GM12875 (cell line): ENCODE measurements around the gene ADRA1B.

Source experiments
- H3K4me3 ChIP-seq: one replicate; pipeline ENCODE4 v1.5.1; 2011; ENCODE audit warnings: low read depth, low read length, control low read depth
- TF ChIP-seq, protein P1 (sequence below): IDR thresholded peaks from 2 replicates; pipeline ENCODE4 v1.5.1; 2011; ENCODE audit warnings: low read depth, mild to moderate bottlenecking, control low read depth, inconsistent platforms, low read length, moderate library complexity, borderline replicate concordance; ENCODE audit not compliant: insufficient read depth

Gene ADRA1B

DNA sequence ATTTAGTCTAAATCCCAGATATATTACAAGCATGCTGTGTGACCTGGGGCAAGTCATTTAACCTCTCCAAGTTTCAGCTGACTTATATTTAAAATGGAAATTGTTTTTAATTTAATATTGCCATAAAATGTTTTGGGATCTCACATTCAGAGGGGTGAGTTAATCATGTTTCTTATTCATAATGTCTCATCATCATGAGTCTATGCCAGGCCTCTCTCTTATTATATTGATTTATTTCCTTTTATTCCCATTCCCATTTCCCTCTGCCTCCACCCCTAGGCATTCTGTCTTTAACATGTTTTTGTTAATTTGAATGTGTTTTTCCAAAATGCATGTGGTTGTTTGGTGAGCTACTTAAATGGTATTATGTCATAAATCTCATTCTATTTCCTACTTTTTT is 53.7 kb downstream of the ADRA1B start:
- H3K4me3 ChIP-seq = no peak overlapping the region
- TF ChIP-seq, protein P1, sequence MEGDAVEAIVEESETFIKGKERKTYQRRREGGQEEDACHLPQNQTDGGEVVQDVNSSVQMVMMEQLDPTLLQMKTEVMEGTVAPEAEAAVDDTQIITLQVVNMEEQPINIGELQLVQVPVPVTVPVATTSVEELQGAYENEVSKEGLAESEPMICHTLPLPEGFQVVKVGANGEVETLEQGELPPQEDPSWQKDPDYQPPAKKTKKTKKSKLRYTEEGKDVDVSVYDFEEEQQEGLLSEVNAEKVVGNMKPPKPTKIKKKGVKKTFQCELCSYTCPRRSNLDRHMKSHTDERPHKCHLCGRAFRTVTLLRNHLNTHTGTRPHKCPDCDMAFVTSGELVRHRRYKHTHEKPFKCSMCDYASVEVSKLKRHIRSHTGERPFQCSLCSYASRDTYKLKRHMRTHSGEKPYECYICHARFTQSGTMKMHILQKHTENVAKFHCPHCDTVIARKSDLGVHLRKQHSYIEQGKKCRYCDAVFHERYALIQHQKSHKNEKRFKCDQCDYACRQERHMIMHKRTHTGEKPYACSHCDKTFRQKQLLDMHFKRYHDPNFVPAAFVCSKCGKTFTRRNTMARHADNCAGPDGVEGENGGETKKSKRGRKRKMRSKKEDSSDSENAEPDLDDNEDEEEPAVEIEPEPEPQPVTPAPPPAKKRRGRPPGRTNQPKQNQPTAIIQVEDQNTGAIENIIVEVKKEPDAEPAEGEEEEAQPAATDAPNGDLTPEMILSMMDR = no peak

DNA sequence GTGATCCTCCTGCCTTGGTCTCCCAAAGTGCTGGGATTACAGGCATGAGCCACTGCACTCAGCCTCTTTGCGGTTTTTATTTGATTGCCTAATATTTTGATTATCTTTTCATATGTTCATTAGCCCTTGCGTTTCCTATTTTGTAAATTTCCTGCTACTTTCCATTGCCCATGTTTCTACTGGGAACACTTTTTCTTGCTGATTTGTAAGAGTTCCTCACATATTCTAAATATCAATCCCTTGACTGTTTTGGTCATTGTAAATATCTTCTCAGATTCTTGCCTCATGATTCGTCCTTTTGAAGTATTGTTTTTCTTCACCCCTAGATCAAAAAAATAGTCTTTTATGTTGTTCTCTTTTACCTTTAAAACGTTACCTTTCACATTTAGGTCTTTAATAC is 54.8 kb downstream of the ADRA1B start:
- TF ChIP-seq, protein P1 = no peak

DNA sequence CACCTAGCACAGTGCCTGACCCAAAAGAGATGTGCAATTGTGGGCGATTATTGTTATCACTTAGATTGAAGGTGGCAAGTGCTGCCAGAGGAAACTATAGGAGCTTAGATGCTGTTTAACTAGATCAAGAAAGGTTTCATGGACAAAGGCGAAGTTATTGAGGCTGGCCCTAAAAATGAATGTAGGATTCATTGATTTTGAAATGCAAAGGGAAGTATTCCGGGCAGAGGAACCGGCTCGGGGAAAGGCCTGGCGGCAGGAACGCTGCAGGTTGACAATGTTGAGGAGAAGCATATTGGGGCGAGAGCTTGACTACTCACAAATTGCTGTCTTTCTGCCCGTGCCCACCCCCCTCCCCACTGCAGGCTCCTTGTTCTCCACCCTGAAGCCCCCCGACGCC is 55.2 kb downstream of the ADRA1B start:
- H3K4me3 ChIP-seq = no peak overlapping the region
- TF ChIP-seq, protein P1 = no peak

More for the DNA sequence above, 54.8 kb downstream of the ADRA1B start:
- no peak overlapping the region for H3K4me3 ChIP-seq

DNA sequence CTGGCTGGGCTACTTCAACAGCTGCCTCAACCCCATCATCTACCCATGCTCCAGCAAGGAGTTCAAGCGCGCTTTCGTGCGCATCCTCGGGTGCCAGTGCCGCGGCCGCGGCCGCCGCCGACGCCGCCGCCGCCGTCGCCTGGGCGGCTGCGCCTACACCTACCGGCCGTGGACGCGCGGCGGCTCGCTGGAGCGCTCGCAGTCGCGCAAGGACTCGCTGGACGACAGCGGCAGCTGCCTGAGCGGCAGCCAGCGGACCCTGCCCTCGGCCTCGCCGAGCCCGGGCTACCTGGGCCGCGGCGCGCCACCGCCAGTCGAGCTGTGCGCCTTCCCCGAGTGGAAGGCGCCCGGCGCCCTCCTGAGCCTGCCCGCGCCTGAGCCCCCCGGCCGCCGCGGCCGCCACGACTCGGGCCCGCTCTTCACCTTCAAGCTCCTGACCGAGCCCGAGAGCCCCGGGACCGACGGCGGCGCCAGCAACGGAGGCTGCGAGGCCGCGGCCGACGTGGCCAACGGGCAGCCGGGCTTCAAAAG is 55.7 kb downstream of the ADRA1B start:
- TF ChIP-seq, protein P1 = no peak
- H3K4me3 ChIP-seq = no peak overlapping the region

DNA sequence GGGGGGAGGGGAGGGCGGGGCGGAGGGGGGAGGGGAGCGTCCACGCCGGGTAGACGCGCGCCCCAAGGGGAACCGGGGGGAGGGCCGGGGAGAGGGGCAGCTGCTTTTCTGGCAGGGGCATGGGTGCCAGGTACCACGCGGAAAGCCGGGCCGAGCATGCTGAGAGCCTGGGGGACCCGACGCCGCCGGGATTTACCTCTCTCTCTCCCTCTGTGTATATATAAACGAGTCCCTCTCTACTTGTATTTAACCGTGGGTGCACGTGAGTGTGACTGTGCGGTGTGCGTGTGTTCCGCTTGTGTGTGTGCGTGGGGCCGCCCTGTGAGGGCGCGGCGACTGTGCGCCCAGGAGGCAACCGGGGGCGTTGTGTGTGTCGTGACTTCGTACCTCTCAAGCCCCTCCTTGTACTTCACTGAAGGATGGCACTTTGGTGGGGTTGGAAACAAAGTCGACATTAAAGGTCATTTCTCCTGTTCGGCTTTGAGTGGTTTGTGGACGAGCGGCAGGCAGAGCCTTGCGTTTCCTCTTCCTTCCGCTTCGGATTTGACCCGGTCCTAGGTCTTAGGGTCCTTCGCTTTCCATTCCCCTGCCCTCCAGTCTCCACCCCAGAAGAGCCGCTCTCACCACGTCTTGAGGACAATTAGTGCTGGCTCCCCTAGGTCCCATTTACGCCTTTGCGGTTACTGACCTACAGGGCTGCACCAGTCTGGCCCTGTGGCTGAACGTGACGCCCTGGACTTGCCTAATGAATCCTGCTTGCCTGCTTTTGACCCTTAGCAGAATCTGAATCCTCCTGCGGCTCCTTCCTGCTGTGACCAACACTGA is 56.5 kb downstream of the ADRA1B start:
- TF ChIP-seq, protein P1 = no peak
- no peak overlapping the region for H3K4me3 ChIP-seq

DNA sequence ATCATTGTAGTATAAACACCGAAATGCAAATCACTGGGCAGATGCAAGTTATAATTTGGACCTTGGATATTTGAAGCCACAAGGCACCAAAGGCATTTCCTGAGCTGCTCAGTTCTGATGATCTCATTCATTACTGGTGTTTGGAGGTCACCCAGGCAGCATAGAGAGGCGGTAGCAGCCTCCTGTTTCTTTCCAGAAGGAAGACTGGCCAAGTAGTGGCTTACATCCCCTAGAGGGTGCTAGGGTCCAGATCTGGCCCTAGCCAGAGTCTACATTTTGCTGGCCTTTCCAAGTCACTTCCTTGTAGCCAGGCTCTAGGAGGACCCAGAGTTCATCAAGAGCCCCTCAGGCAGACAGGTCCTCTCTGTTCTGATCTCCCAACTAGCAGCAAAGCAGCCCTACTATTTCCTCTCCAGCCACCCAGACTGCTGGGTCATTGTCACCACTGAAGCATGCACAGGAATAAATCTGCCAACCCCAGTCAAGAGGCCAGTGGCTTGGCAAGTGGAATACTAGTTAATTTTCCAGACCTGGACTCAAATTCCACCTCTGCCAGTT is 59.3 kb downstream of the ADRA1B start:
- TF ChIP-seq, protein P1 = no peak
- H3K4me3 ChIP-seq = no peak overlapping the region

DNA sequence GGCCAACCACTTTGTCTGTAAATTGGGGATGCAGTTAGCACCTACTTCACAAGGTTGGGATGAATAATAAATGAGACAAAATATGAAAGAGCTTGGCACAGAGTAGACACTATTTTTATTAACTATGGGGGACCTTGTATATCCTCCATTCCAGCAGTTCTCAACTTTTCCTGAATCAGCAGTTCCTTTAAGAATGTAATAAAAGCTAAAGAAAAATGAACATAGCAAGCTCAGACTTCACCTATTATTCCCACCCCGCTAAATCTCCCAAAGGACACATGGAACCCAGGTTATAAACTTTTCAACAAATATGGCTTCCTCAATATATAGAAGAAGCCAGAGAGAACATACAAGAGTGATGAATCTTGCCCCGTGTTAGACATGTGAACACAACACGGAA is 60.6 kb downstream of the ADRA1B start:
- no peak overlapping the region for H3K4me3 ChIP-seq
- TF ChIP-seq, protein P1 = no peak
